K562 (cell line): Measurements from ENCODE around the gene FANCI. TPM values are rescaled to one million over a fixed set of nuclear protein-coding genes. Genes with fewer than 3 reads are reported as not detected.

Source experiments
- CBX8 ChIP-seq: fragments of 200-600 bp; sonication (generic); IDR thresholded peaks from 2 replicates; pipeline ENCODE4 v1.6.1; 2012; ENCODE audit warnings: borderline replicate concordance, mixed run types, low read depth, mild to moderate bottlenecking, moderate library complexity, mixed read lengths, low read length, control low read depth, inconsistent platforms; ENCODE audit not compliant: poor library complexity, severe bottlenecking; ENCODE audit errors: extremely low read depth
- DPF2 ChIP-seq: fragments of 450-650 bp; IDR thresholded peaks from 2 replicates; pipeline ENCODE4 v1.6.1; 2016
- HSF4 ChIP-seq: fragments of 250-450 bp; sonication (Bioruptor Pico); IDR thresholded peaks from 2 replicates; pipeline ENCODE4 v2.1.2; 2022; ENCODE audit warnings: mild to moderate bottlenecking, moderate library complexity, borderline replicate concordance
- ILK ChIP-seq: fragments of 450-650 bp; IDR thresholded peaks from 2 replicates; pipeline ENCODE4 v1.6.1; 2016; ENCODE audit warnings: missing genetic modification characterization, low read depth, mild to moderate bottlenecking, missing compliant biosample characterization, moderate library complexity, borderline replicate concordance
- PHB ChIP-seq: fragments of 250-450 bp; sonication (Bioruptor Pico); IDR thresholded peaks from 2 replicates; pipeline ENCODE4 v1.5.0; 2021
- POLR2AphosphoS5 ChIP-seq: IDR thresholded peaks from 2 replicates; pipeline ENCODE4 v1.6.1; 2011; ENCODE audit warnings: mild to moderate bottlenecking, low read depth, low read length, moderate library complexity; ENCODE audit not compliant: control insufficient read depth, insufficient read depth
- RBM17 ChIP-seq: fragments of 200-400 bp; formaldehyde crosslinking; IDR thresholded peaks from 2 replicates; pipeline ENCODE4 v1.6.1; 2017; ENCODE audit warnings: low read depth, mild to moderate bottlenecking, low read length, borderline replicate concordance
- RBM39 ChIP-seq: fragments of 200-400 bp; formaldehyde crosslinking; optimal IDR thresholded peaks from 2 replicates; pipeline ENCODE3; 2018; ENCODE audit warnings: low read depth, low read length
- SMARCA5 ChIP-seq: fragments of 450-650 bp; IDR thresholded peaks from 2 replicates; pipeline ENCODE4 v1.6.1; 2016
- SRSF7 ChIP-seq: fragments of 200-400 bp; formaldehyde crosslinking; optimal IDR thresholded peaks from 2 replicates; pipeline ENCODE3; 2017; ENCODE audit warnings: mild to moderate bottlenecking, low read depth, low read length
- SUPT5H ChIP-seq: fragments of 450-650 bp; IDR thresholded peaks from 2 replicates; pipeline ENCODE4 v1.6.1; 2016
- ZBTB7A ChIP-seq: IDR thresholded peaks from 2 replicates; pipeline ENCODE4 v1.6.1; 2011; ENCODE audit warnings: low read depth, mild to moderate bottlenecking, low read length, moderate library complexity, borderline replicate concordance; ENCODE audit not compliant: control insufficient read depth
- ZKSCAN8 ChIP-seq: fragments of 200-800 bp; sonication (Bioruptor generic); IDR thresholded peaks from 2 replicates; pipeline ENCODE4 v1.6.1; 2016; ENCODE audit warnings: missing genetic modification characterization, missing compliant biosample characterization
- ZNF143 ChIP-seq: sonication (generic); formaldehyde crosslinking; IDR thresholded peaks from 2 replicates; pipeline ENCODE4 v1.9.0; 2022; ENCODE audit warnings: mild to moderate bottlenecking, missing genetic modification reagents
- ZNF408 ChIP-seq: fragments of 250-450 bp; sonication (Bioruptor Pico); IDR thresholded peaks from 2 replicates; pipeline ENCODE4 v1.4.0; 2020; ENCODE audit warnings: low read depth, mild to moderate bottlenecking, moderate library complexity
- ZNF77 ChIP-seq: fragments of 250-450 bp; sonication (Bioruptor Pico); IDR thresholded peaks from 2 replicates; pipeline ENCODE4 v1.5.0; 2020
- polyA plus RNA-seq, 8 experiments: library from polyadenylated mRNA; depleted of rRNA in 4 of 8; stranded (reverse) in 5 of 8; unstranded in 3 of 8; fragments of >200 nt; fragmentation: Nextera tagmentation in 2 of 8; fragmentation: Illumina TruSeq in 1 of 8; extraction: Ambion mirVana in 2 of 8; extraction: Trizol in 1 of 8; gene quantifications; 2 replicates each; pipeline versions ENCODE4 v1.2.1 to v1.2.3, GENCODE V29; 2011 to 2014; ENCODE audit warnings: inconsistent platforms in 1 of 8, missing spikeins in 1 of 8
- total RNA-seq, 7 experiments: library from RNA; depleted of rRNA in 6 of 7; stranded (reverse); fragments of >200 nt in 6 of 7; fragmentation: Illumina TruSeq in 2 of 7; extraction: Trizol in 2 of 7; gene quantifications; 2 replicates each; pipeline versions ENCODE4 v1.2.1 to v1.2.3, GENCODE V29; 2011 to 2021; ENCODE audit warnings: low replicate concordance in 1 of 7
- TF ChIP-seq, protein P1 (sequence below): fragments of 250-450 bp; sonication (Bioruptor Pico); IDR thresholded peaks from 2 replicates; pipeline ENCODE4 v1.8.0; 2021; ENCODE audit warnings: moderate library complexity, mild to moderate bottlenecking, inconsistent platforms
- TF ChIP-seq, protein P2 (sequence below), 2 experiments: fragments of 450-650 bp; IDR thresholded peaks; 2 replicates each; pipeline ENCODE4 v1.6.1; 2016; ENCODE audit warnings: mild to moderate bottlenecking in 2 of 2, borderline replicate concordance in 1 of 2, low read depth in 1 of 2, moderate library complexity in 1 of 2

FANCI gene
- total and polyA plus RNA-seq, 9 of the 15 experiments (the other 6 are each of a cell fraction or from before 2014, with no cell fraction given): 72.1 to 165 (median 131) TPM

DNA sequence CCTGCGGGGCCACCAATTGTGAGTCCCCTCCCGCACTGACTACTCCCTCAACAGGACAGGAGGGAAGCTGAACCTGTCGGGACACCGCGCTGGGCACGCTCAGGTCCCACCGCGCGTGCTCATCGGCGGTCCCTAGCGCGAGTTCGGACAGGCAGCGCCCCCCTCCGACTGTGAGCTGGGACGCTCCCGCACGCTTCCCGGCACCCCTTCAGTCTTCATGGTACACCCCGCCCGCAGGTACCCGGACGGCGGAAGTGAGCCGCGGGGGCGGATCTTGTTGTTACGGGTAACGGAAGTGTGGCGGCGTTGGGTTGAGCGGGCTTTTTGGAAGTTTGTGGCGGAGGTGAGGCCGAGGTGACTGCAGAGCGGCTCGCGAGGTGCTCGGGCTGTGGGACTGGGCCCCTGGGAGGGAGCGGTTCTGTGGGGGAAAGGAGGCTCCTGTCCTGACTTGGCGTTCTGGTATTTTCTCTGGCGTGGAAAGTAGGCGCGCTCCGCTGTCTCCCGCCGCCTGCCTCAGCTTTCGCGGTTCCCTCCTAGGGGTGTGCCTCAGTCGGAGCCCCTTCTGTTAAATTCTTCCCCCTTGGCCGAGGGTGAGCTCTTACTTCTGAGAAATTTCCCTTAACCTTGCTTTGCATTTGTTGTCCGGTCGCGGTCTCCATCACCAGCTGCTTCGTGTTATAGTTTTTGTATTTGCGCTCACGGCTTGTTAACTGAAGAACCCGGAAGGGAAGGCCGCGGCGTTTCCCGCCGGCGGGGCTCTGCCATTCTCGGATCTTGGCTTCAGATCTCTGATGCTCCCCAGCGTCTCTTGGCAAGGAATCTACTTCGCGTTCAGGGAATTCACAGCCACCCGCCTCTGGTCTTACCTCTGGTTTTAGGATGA, at the start of gene FANCI (continued):
- TF ChIP-seq SUPT5H (peak; percentile 84), ZNF143 (CRISPR knock-in tag) (0 out of 2 replicates have a peak, but pooled peaks have one; percentile 44), SRSF7 (no peak), ZNF408 (CRISPR knock-in tag) (no peak), DPF2 (no peak), RBM17 (no peak), ZBTB7A (peak; percentile 55; the same call in 1 of the 2 replicates), HSF4 (CRISPR knock-in tag) (no peak), SMARCA5 (no peak), ZNF77 (CRISPR knock-in tag) (no peak), PHB (CRISPR knock-in tag) (no peak), POLR2AphosphoS5 (peak; percentile 87), ILK (tag) (no peak), CBX8 (no peak), ZKSCAN8 (CRISPR knock-in tag) (no peak), RBM39 (no peak)
- TF ChIP-seq, protein P1, sequence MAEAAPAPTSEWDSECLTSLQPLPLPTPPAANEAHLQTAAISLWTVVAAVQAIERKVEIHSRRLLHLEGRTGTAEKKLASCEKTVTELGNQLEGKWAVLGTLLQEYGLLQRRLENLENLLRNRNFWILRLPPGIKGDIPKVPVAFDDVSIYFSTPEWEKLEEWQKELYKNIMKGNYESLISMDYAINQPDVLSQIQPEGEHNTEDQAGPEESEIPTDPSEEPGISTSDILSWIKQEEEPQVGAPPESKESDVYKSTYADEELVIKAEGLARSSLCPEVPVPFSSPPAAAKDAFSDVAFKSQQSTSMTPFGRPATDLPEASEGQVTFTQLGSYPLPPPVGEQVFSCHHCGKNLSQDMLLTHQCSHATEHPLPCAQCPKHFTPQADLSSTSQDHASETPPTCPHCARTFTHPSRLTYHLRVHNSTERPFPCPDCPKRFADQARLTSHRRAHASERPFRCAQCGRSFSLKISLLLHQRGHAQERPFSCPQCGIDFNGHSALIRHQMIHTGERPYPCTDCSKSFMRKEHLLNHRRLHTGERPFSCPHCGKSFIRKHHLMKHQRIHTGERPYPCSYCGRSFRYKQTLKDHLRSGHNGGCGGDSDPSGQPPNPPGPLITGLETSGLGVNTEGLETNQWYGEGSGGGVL: no peak
- TF ChIP-seq, protein P2, sequence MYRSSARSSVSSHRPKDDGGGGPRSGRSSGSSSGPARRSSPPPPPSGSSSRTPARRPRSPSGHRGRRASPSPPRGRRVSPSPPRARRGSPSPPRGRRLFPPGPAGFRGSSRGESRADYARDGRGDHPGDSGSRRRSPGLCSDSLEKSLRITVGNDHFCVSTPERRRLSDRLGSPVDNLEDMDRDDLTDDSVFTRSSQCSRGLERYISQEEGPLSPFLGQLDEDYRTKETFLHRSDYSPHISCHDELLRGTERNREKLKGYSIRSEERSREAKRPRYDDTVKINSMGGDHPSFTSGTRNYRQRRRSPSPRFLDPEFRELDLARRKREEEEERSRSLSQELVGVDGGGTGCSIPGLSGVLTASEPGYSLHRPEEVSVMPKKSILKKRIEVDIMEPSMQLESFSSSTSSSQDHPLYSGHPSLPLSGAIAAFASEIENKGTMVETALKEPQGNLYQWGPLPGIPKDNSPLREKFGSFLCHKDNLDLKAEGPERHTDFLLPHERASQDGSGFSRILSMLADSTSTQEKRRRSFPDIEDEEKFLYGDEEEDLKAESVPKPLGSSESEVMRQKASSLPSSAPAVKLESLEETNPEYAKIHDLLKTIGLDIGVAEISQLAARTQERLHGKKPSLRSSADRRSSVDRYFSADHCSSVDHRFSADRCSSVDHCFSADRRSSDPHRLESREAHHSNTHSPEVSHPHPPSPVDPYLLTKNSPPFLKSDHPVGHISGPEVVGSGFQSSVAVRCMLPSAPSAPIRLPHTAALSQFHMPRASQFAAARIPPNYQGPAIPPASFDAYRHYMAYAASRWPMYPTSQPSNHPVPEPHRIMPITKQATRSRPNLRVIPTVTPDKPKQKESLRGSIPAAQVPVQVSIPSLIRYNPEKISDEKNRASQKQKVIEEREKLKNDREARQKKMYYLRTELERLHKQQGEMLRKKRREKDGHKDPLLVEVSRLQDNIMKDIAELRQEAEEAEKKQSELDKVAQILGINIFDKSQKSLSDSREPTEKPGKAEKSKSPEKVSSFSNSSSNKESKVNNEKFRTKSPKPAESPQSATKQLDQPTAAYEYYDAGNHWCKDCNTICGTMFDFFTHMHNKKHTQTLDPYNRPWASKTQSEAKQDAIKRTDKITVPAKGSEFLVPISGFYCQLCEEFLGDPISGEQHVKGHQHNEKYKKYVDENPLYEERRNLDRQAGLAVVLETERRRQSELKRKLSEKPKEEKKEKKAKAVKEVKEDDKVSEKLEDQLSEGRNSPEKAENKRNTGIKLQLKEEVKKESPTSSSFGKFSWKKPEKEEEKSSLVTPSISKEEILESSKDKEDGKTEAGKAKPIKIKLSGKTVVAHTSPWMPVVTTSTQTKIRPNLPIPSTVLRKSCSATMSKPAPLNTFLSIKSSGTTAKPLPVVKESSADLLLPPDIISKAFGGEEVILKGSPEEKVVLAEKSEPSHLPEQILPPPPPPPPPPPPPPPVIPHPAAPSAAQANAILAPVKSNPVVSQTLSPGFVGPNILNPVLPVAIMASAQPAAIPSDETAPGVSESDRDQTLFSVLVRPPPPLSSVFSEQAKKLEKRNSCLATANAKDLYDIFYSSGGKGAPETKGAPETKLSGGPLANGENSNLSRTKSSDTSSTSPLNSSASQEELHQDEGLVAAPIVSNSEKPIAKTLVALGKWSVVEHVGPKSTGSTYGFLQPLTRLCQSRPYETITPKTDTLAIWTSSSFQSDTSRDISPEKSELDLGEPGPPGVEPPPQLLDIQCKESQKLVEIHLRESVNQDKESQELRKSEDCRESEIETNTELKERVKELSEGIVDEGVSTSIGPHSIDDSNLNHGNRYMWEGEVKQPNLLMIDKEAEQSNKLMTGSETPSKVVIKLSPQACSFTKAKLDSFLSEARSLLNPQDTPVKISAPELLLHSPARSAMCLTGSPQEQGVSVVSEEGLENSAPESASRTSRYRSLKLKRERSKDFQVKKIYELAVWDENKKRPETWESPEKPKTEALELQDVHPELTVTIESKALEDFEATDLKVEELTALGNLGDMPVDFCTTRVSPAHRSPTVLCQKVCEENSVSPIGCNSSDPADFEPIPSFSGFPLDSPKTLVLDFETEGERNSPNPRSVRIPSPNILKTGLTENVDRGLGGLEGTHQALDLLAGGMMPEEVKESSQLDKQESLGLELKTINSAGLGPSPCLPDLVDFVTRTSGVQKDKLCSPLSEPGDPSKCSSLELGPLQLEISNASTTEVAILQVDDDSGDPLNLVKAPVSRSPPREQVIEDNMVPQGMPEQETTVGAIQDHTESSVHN (IDR thresholded peaks at IDR 0.05; ENCODE audit: borderline replicate concordance in 1 of 2, low read depth in 1 of 2): no peak
